Measurements from ENCODE around the gene TMEM114.

The TMEM114 gene

GRCh38 chr16:8530752-8531384, 59.4 kb downstream of the TMEM114 start:
- H3K9me3 ChIP-seq (ENCODE audit: control insufficient read depth, low read length), result no peaks in the 10 kb centered on the region
- H3K9ac ChIP-seq (ENCODE audit: low read length), result no peak overlapping the region
- no peaks in the 10 kb centered on the region for H3K4me1 ChIP-seq (ENCODE audit: control insufficient read depth, insufficient read depth, low read length)
- H3K4me3 ChIP-seq (ENCODE audit: low read length), result no peak overlapping the region
- H3K36me3 ChIP-seq (ENCODE audit: control insufficient read depth, insufficient read depth, low read length), result no peaks in the 10 kb centered on the region
- H3K27me3 ChIP-seq (ENCODE audit: control insufficient read depth, insufficient read depth, low read length), result no peaks in the 10 kb centered on the region

- no peak overlapping the region for H3K4me3 ChIP-seq (ENCODE audit: low read length)
- no peaks in the 10 kb centered on the region for H3K27me3 ChIP-seq (ENCODE audit: control insufficient read depth, insufficient read depth, low read length)
- no peaks in the 10 kb centered on the region for H3K9me3 ChIP-seq (ENCODE audit: control insufficient read depth, low read length)
- H3K9ac ChIP-seq (ENCODE audit: low read length), result no peak overlapping the region
- H3K36me3 ChIP-seq (ENCODE audit: control insufficient read depth, insufficient read depth, low read length), result no peaks in the 10 kb centered on the region
- H3K4me1 ChIP-seq (ENCODE audit: control insufficient read depth, insufficient read depth, low read length), result no peaks in the 10 kb centered on the region
Observed at GRCh38 chr16:8528471-8528870, 61.8 kb downstream of the TMEM114 start.

- Histone ChIP-seq H3K27me3 (ENCODE audit: control insufficient read depth, insufficient read depth, low read length) (no peaks in the 10 kb centered on the region), H3K4me1 (ENCODE audit: control insufficient read depth, insufficient read depth, low read length) (peaks cover 8% of the 10 kb centered on the region), H3K9ac (ENCODE audit: low read length) (no peak overlapping the region), H3K4me3 (ENCODE audit: low read length) (no peak overlapping the region), H3K36me3 (ENCODE audit: control insufficient read depth, insufficient read depth, low read length) (no peaks in the 10 kb centered on the region), H3K9me3 (ENCODE audit: control insufficient read depth, low read length) (no peaks in the 10 kb centered on the region)
Observed at GRCh38 chr16:8523932-8524331, 66.4 kb downstream of the TMEM114 start.

- peaks cover 16% of the 10 kb centered on the region for H3K4me1 ChIP-seq (ENCODE audit: control insufficient read depth, insufficient read depth, low read length)
- H3K27me3 ChIP-seq (ENCODE audit: control insufficient read depth, insufficient read depth, low read length), result no peaks in the 10 kb centered on the region
- no peaks in the 10 kb centered on the region for H3K9me3 ChIP-seq (ENCODE audit: control insufficient read depth, low read length)
- H3K36me3 ChIP-seq (ENCODE audit: control insufficient read depth, insufficient read depth, low read length), result no peaks in the 10 kb centered on the region
- no peak overlapping the region for H3K4me3 ChIP-seq (ENCODE audit: low read length)
- no peak overlapping the region for H3K9ac ChIP-seq (ENCODE audit: low read length)
Observed at GRCh38 chr16:8522757-8523156, 67.6 kb downstream of the TMEM114 start.

- peaks cover 22% of the 10 kb centered on the region for H3K4me1 ChIP-seq (ENCODE audit: control insufficient read depth, insufficient read depth, low read length)
- H3K27me3 ChIP-seq (ENCODE audit: control insufficient read depth, insufficient read depth, low read length), result no peaks in the 10 kb centered on the region
- no peak overlapping the region for H3K9ac ChIP-seq (ENCODE audit: low read length)
- no peak overlapping the region for H3K4me3 ChIP-seq (ENCODE audit: low read length)
- no peaks in the 10 kb centered on the region for H3K36me3 ChIP-seq (ENCODE audit: control insufficient read depth, insufficient read depth, low read length)
- no peaks in the 10 kb centered on the region for H3K9me3 ChIP-seq (ENCODE audit: control insufficient read depth, low read length)
Observed at GRCh38 chr16:8519643-8520042, 70.7 kb downstream of the TMEM114 start.

Measured in mucosa of stomach (tissue), 1 donor.